Left ventricle myocardium inferior (tissue), 1 donor: ENCODE results near the gene RIN3. TPM values are rescaled to one million over a fixed set of nuclear protein-coding genes. Genes with fewer than 3 reads are reported as not detected.

Experiments
- DNase-seq: peaks from one replicate; pipeline ENCODE4 v3.0.0-alpha.2; 2020
- H3K27ac ChIP-seq: fragments of 200-600 bp; replicated peaks from 2 replicates; pipeline ENCODE4 v1.8.0; 2021
- H3K27me3 ChIP-seq: fragments of 200-600 bp; 2 replicates; pipeline ENCODE4 v1.8.0; 2021; ENCODE audit warnings: low read depth
- H3K36me3 ChIP-seq: fragments of 200-600 bp; 2 replicates; pipeline ENCODE4 v1.8.0; 2021
- H3K4me1 ChIP-seq: fragments of 200-600 bp; 2 replicates; pipeline ENCODE4 v1.8.0; 2021
- H3K4me3 ChIP-seq: fragments of 200-600 bp; 2 replicates; pipeline ENCODE4 v1.8.0; 2021; ENCODE audit warnings: mild to moderate bottlenecking, moderate library complexity
- H3K9me3 ChIP-seq: fragments of 200-600 bp; replicated peaks from 2 replicates; pipeline ENCODE4 v1.8.0; 2021
- intact Hi-C: fragments of 100-400 bp; cut with micrococcal nuclease; formaldehyde crosslinking; loops from one replicate; pipeline ENCODE4 v1.11.0; 2022
- total RNA-seq: library from RNA; stranded (reverse); fragmentation: NEBNext Ultra II Directional; extraction: Animal tissue kit (Norgen Biotek cat#: 25700); gene quantifications from one replicate; pipeline ENCODE4 v1.2.1, GENCODE V29; 2021
- TF ChIP-seq, protein P1 (sequence below): fragments of 200-600 bp; IDR thresholded peaks from 2 replicates; pipeline ENCODE4 v1.8.0; 2021; ENCODE audit warnings: antibody characterized with exemption, mild to moderate bottlenecking, borderline replicate concordance
- donor health status: DM: no; HTN: yes; CAD: no; lungs with severe emphysema.

The RIN3 gene
- total RNA-seq, 1 donor from 2014 or later, result 13.8 TPM

DNA sequence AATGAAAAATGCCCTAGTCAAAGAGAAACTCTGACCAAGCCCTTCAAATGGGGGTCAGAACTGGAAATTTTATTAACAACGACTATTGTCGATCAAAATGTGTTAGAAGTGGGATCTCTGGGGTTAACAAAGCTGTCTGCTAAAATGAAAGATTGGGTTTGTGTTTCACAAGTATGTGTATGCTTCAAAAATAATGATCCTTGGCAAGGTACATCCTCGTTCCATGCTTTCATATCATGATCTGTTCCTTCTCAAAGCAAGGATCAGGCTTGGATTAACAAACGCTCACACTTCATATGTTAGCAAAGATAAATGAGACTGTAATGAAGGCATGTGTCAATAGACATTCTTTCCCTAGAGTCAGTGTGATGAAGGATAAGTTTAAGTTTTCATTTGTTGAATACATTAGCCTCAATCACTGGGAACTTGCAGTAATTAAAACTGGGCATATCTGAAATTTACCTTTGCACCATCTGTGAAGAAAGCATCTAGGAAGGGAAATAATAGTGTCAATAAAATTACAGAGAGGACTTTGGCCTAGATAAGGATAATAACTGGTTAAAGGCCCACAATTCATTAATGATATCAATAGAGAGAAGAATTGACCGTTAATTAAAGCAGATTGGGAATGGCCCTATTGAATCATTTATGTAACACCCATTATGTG lies 91.8 kb downstream of the RIN3 start:
- DNase-seq, result no peak
- no peaks in the 10 kb centered on the region for H3K36me3 ChIP-seq
- H3K27me3 ChIP-seq, result no peaks in the 10 kb centered on the region
- H3K27ac ChIP-seq, result no peak overlapping the region
- no peak overlapping the region for H3K4me3 ChIP-seq
- intact Hi-C loops, result no loop called here
- H3K9me3 ChIP-seq, result peaks cover 15% of the 10 kb centered on the region
- TF ChIP-seq, protein P1, sequence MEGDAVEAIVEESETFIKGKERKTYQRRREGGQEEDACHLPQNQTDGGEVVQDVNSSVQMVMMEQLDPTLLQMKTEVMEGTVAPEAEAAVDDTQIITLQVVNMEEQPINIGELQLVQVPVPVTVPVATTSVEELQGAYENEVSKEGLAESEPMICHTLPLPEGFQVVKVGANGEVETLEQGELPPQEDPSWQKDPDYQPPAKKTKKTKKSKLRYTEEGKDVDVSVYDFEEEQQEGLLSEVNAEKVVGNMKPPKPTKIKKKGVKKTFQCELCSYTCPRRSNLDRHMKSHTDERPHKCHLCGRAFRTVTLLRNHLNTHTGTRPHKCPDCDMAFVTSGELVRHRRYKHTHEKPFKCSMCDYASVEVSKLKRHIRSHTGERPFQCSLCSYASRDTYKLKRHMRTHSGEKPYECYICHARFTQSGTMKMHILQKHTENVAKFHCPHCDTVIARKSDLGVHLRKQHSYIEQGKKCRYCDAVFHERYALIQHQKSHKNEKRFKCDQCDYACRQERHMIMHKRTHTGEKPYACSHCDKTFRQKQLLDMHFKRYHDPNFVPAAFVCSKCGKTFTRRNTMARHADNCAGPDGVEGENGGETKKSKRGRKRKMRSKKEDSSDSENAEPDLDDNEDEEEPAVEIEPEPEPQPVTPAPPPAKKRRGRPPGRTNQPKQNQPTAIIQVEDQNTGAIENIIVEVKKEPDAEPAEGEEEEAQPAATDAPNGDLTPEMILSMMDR, result no peak
- peaks cover 36% of the 10 kb centered on the region for H3K4me1 ChIP-seq

DNA sequence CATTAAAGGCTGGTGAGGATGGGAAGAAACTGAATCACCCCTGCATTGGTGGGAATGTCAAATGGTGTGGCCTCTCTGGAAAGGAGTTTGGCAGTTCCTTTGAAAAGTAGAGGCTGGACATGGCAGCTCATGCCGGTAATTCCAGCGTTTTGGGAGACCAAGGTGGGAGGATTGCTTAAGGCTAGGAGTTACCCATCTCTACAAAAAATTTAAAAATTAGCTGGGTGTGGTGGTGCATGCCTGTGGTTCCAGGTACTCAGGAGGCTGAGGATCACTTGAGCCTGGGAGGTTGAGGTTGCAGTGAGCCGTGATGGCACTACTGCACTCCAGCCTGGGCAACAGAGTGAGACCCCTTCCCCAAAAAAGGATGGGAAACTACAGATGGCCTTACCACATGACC lies 93.7 kb downstream of the RIN3 start:
- intact Hi-C loops, result no loop called here
- TF ChIP-seq, protein P1, result no peak
- peaks cover 15% of the 10 kb centered on the region for H3K9me3 ChIP-seq
- H3K36me3 ChIP-seq, result no peaks in the 10 kb centered on the region
- no peak overlapping the region for H3K27ac ChIP-seq
- no peaks in the 10 kb centered on the region for H3K27me3 ChIP-seq
- no peak for DNase-seq
- H3K4me1 ChIP-seq, result peaks cover 18% of the 10 kb centered on the region
- H3K4me3 ChIP-seq, result no peak overlapping the region

DNA sequence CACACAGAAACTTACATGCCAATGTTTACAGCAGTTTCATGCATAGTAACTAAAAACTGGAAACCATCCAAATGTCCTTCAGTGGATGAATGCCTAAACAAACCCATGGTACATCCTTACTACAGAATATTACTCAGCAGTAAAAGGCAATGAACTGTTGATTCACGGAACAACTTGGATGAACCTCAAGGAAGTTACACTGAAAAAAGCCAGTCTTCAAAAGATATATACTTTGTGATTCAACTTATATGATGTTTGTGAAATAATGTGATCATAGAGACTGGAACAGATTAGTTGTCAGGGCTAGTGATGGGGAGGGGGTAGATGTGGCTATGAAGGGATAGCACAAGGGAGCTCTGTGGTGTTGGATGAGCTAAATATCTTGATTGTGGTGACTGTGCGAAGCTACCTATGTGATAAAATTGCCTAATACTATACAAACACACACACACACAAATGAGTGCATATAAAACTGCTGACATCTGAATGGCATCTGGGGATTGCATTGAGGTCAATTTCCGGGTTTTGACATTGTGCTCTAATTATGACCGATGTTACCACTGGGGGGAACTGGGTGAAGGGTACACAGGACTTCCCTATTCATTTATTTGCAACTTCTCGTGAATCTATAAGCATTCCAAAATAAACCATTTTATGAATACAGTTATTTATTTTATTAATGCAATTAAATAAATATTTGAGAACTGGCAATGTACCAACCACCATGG lies 94.3 kb downstream of the RIN3 start:
- H3K4me1 ChIP-seq, result peaks cover 12% of the 10 kb centered on the region
- no peaks in the 10 kb centered on the region for H3K27me3 ChIP-seq
- intact Hi-C loops, result no loop called here
- no peaks in the 10 kb centered on the region for H3K36me3 ChIP-seq
- H3K9me3 ChIP-seq, result peaks cover 15% of the 10 kb centered on the region
- TF ChIP-seq, protein P1, result no peak
- no peak overlapping the region for H3K4me3 ChIP-seq
- H3K27ac ChIP-seq, result no peak overlapping the region
- no peak for DNase-seq

DNA sequence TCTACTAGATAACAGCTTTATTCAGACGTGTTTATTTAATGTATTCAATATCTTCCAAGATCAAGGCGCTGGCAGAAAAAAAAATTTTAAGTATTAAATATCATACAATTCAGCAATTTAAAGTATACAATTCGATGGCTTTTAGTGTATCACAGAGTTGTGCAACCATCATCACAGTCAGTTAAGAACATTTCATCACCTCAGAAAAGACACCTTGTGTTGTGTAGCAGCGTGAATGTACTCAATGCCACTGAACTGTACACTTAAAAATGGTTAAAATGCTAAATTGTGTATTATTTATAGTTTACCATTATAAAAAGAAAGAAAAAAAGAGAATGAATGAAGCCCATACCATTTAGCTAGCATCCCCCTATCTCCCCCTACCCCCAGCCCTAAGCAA lies 96.4 kb downstream of the RIN3 start:
- Histone ChIP-seq H3K4me1 (peaks cover 4% of the 10 kb centered on the region), H3K4me3 (no peak overlapping the region), H3K27ac (no peak overlapping the region), H3K36me3 (no peaks in the 10 kb centered on the region), H3K9me3 (peaks cover 15% of the 10 kb centered on the region), H3K27me3 (no peaks in the 10 kb centered on the region)
- TF ChIP-seq, protein P1, result no peak
- intact Hi-C loops, result no loop called here
- DNase-seq, result no peak

DNA sequence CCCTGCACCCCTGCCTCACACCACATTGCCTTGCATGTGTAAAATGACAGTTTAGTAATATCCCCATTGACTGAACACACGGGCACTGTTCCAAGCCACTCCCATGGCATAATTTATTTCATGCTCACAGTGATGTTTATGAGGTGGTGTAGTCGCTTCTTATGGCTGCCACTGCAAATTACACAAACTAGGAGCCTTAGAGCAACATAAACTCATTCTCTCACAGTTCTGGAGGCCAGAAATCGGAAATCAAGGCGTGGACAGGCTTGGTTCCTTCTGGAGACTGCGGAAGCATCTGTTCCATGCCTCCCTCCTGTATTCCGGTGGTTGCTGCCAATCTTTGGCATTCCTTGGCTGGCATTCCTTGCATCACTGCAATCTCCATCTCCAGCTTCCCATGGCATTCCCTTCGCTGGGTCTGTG lies 97.3 kb downstream of the RIN3 start:
- Histone ChIP-seq H3K4me1 (peaks cover 11% of the 10 kb centered on the region), H3K9me3 (peaks cover 15% of the 10 kb centered on the region), H3K4me3 (no peak overlapping the region), H3K27me3 (no peaks in the 10 kb centered on the region), H3K36me3 (no peaks in the 10 kb centered on the region), H3K27ac (no peak overlapping the region)
- DNase-seq, result no peak
- TF ChIP-seq, protein P1, result no peak
- intact Hi-C loops, result no loop called here
